GM18909 (cell line): ENCODE data around the gene STK40.

Experiments
- ATAC-seq: cut with Tn5 transposase; IDR thresholded peaks from one replicate; pipeline ENCODE4 v1.9.1; 2021; ENCODE audit warnings: mild to moderate bottlenecking; ENCODE audit not compliant: unreplicated experiment, poor library complexity

Gene STK40

GRCh38 chr1:36322041-36322785, 63.5 kb downstream of the STK40 start:
- ATAC-seq, result no peak

GRCh38 chr1:36321119-36321951, 64.4 kb downstream of the STK40 start:
- ATAC-seq, result no peak

GRCh38 chr1:36320767-36321118, 65.0 kb downstream of the STK40 start:
- ATAC-seq, result no peak

GRCh38 chr1:36320291-36320761, 65.4 kb downstream of the STK40 start:
- no peak for ATAC-seq

- no peak for ATAC-seq
These were observed 76.3 kb downstream of the STK40 start for GRCh38 chr1:36309397-36309796.

- no peak for ATAC-seq
These were observed 78.0 kb downstream of the STK40 start for GRCh38 chr1:36307601-36308330.

- peak; percentile 97 for ATAC-seq
These were observed 78.7 kb downstream of the STK40 start for GRCh38 chr1:36306902-36307456.

- ATAC-seq, result peak; percentile 42
These were observed 79.4 kb downstream of the STK40 start, which contains the start of gene SH3D21 for GRCh38 chr1:36306210-36306901. SH3D21 (plus strand) TSS chr1:36306368; CDS start chr1:36306421, 53 bp downstream.

GRCh38 chr1:36305915-36306209, 79.9 kb downstream of the STK40 start:
- ATAC-seq, result no peak

GRCh38 chr1:36304970-36305914, 80.5 kb downstream of the STK40 start:
- no peak for ATAC-seq

GRCh38 chr1:36304521-36304920, 81.2 kb downstream of the STK40 start:
- no peak for ATAC-seq

- ATAC-seq, result no peak
These were observed 81.9 kb downstream of the STK40 start for GRCh38 chr1:36303650-36304360.

GRCh38 chr1:36303244-36303643, 82.5 kb downstream of the STK40 start:
- ATAC-seq, result no peak

- ATAC-seq, result no peak
These were observed 84.5 kb downstream of the STK40 start for GRCh38 chr1:36301220-36301619.

GRCh38 chr1:36300526-36300925, 85.2 kb downstream of the STK40 start:
- ATAC-seq, result no peak

GRCh38 chr1:36298640-36299039, 87.1 kb downstream of the STK40 start:
- ATAC-seq, result no peak

GRCh38 chr1:36297062-36297461, 88.7 kb downstream of the STK40 start:
- ATAC-seq, result no peak

- no peak for ATAC-seq
These were observed 90.3 kb downstream of the STK40 start for GRCh38 chr1:36295390-36295789.
